Body of pancreas (tissue), 4 donors: Measurements from ENCODE around the gene ROS1. TPM values are rescaled to one million over a fixed set of nuclear protein-coding genes. Genes with fewer than 3 reads are reported as not detected.

Source experiments
- ATAC-seq: fragments of 150-250 bp; one replicate; pipeline ENCODE4 v1.9.1; 2016
- DNase-seq, 4 donors: peaks; one replicate each; pipeline ENCODE4 v3.0.0-alpha.2; 2019
- H3K27ac ChIP-seq, 4 donors: fragments of 200-600 bp; sonication (generic); 1 replicate in 3 of 4; 2 replicates in 1 of 4; pipeline versions ENCODE4 v1.5.1 to v1.6.1; 2016 to 2019; ENCODE audit warnings: mild to moderate bottlenecking in 1 of 4, mixed read lengths in 1 of 4, moderate library complexity in 1 of 4
- H3K27me3 ChIP-seq, 2 donors: fragments of 200-600 bp; sonication (generic); one replicate each; pipeline ENCODE4 v1.6.0; 2016; ENCODE audit warnings: mild to moderate bottlenecking in 1 of 2
- H3K36me3 ChIP-seq, 2 donors: fragments of 200-600 bp; sonication (generic); replicated peaks in 1 of 2; 2 replicates each; pipeline ENCODE4 v1.5.1; 2016; ENCODE audit warnings: low read depth in 2 of 2; ENCODE audit not compliant: insufficient read depth in 1 of 2
- H3K4me1 ChIP-seq: fragments of 200-600 bp; sonication (generic); one replicate; pipeline ENCODE4 v1.6.0; 2016
- H3K4me3 ChIP-seq, 2 donors: fragments of 200-600 bp; sonication (generic); 1 replicate in 1 of 2; 2 replicates in 1 of 2; pipeline ENCODE4 v1.5.1; 2016 to 2019
- H3K9me3 ChIP-seq, 3 donors: fragments of 200-600 bp; sonication (generic); 1 replicate in 2 of 3; 2 replicates in 1 of 3; pipeline ENCODE4 v1.5.1; 2016
- CTCF ChIP-seq, 7 experiments: fragments of 450-650 bp in 4 of 7; fragments of 200-600 bp in 3 of 7; sonication (generic) in 3 of 7; IDR thresholded peaks; one replicate each; pipeline ENCODE4 v1.5.1; 2016 to 2019; ENCODE audit warnings: antibody characterized with exemption in 7 of 7
- POLR2A ChIP-seq, 3 donors: fragments of 450-650 bp; IDR thresholded peaks; one replicate each; pipeline ENCODE4 v1.6.1; 2016; ENCODE audit warnings: antibody characterized with exemption in 3 of 3, mild to moderate bottlenecking in 2 of 3
- WGBS, 2 donors: methylation state at CpG; one replicate each; pipeline ENCODE4 v1.1.5; 2017; 5-methylcytosine and 5-hydroxymethylcytosine counted together
- intact Hi-C: fragments of 100-400 bp; cut with DNase I; formaldehyde crosslinking; loops from one replicate; pipeline ENCODE4 v1.15.1; 2023
- total RNA-seq, 2 donors: library from RNA; depleted of rRNA; stranded (reverse); fragments of >200 nt; gene quantifications; one replicate each; pipeline ENCODE4 v1.1.0, GENCODE V29; 2016

ROS1 gene
- total RNA-seq, 2 donors from 2014 or later, result not detected

DNA sequence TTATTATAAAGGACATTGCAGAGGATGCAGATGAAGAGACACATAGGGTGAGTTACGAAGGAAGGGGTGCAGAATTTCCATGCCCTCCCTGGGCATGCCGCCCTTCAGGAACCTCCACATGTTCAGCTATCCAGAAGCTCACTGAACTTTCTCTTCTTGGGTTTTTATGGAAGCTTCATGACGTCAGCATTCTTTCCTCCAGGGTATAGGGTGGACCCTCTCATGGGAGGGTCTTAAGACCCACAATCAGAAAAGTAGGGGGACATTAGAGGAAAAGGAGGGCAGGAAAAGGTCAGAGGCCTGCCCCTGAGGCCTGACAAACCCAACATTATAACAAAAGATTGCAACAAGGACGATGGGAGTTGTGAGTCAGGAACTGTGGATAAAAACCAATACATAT lies 42.1 kb upstream of the ROS1 start:
- no peak overlapping the region for H3K27ac ChIP-seq
- intact Hi-C loops, result no loop called here
- TF ChIP-seq CTCF (IDR thresholded peaks at IDR 0.05), result no peak
- no peak for TF ChIP-seq POLR2A (IDR thresholded peaks at IDR 0.05)
- H3K4me1 ChIP-seq, result no peaks in the 10 kb centered on the region
- no peak for ATAC-seq
- H3K27me3 ChIP-seq, result no peaks in the 10 kb centered on the region
- WGBS, 2 donors, result 71 to 76% methylated on average over 4 of the region's 4 CpGs
- H3K9me3 ChIP-seq, result no peaks in the 10 kb centered on the region
- H3K4me3 ChIP-seq, result no peak overlapping the region
- H3K36me3 ChIP-seq, result no peaks in the 10 kb centered on the region
- no peak for DNase-seq

GRCh38 chr6:117465691-117466090 lies 39.9 kb upstream of the ROS1 start:
- Histone ChIP-seq H3K4me3 (no peak overlapping the region), H3K36me3 (no peaks in the 10 kb centered on the region), H3K9me3 (no peaks in the 10 kb centered on the region), H3K27ac (no peak overlapping the region), H3K27me3 (no peaks in the 10 kb centered on the region), H3K4me1 (no peaks in the 10 kb centered on the region)
- TF ChIP-seq CTCF (IDR thresholded peaks at IDR 0.05) (no peak), POLR2A (IDR thresholded peaks at IDR 0.05) (no peak)
- no peak for ATAC-seq
- no peak for DNase-seq
- 0 to 17% methylated on average over 1 of the region's 1 CpG for WGBS, 2 donors
- intact Hi-C loops, result no loop called here

GRCh38 chr6:117464700-117465099 lies 39.0 kb upstream of the ROS1 start:
- no peak overlapping the region for H3K4me3 ChIP-seq
- H3K36me3 ChIP-seq, result no peaks in the 10 kb centered on the region
- no peak overlapping the region for H3K27ac ChIP-seq
- no peak for DNase-seq
- no peak for TF ChIP-seq CTCF (IDR thresholded peaks at IDR 0.05)
- ATAC-seq, result no peak
- intact Hi-C loops, result no loop called here
- H3K27me3 ChIP-seq, result no peaks in the 10 kb centered on the region
- no peaks in the 10 kb centered on the region for H3K9me3 ChIP-seq
- 44 to 72% methylated on average over 2 of the region's 2 CpGs for WGBS, 2 donors
- H3K4me1 ChIP-seq, result no peaks in the 10 kb centered on the region

DNA sequence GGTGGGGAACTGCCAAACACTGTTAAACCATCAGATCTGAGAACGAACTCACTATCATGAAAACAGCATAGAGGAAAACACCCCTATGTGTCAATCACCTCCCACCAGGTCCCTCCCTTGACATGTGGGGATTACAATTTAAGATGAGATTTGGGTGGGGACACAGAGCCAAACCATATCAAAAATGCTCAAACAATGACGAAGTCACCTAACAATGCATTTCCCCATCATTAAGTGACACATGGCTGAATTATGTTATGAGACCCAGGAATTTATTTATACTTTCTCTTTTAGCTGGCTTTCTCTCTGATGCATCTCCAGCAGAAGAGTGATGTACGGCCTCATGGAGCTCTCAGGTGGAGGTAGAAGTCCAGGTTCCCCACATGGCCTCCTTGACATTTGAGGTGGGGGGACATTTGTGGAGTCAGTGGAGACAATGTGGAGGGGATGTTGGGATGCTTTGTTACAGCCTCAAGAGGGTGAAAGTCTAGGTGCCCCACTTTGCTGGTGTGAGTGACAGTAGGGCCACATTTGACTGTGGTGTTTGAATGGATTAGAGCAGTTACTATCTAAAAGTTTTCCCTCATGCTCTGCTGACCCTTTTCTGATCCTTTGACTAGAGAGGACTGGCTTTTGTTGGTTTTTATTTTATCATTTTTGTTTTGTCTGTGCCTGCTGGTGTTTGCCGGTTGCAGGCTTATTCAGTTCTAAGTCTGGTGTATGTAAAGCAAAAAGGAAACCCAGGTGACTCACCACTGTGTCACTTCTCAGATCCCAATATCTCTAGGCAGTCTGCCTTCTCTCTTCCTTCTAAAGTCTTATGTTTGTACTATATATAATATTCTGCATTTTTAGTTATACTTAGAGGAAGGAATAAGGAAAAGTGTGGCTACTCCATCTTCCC lies 38.3 kb upstream of the ROS1 start:
- H3K4me3 ChIP-seq, result no peak overlapping the region
- no peak for TF ChIP-seq POLR2A (IDR thresholded peaks at IDR 0.05)
- no peak for TF ChIP-seq CTCF (IDR thresholded peaks at IDR 0.05)
- H3K27ac ChIP-seq, result no peak overlapping the region
- no peak for DNase-seq
- no peaks in the 10 kb centered on the region for H3K9me3 ChIP-seq
- no peaks in the 10 kb centered on the region for H3K27me3 ChIP-seq
- intact Hi-C loops, result no loop called here
- 75 to 80% methylated on average over 4 of the region's 4 CpGs for WGBS, 2 donors
- no peaks in the 10 kb centered on the region for H3K36me3 ChIP-seq
- ATAC-seq, result no peak
- no peaks in the 10 kb centered on the region for H3K4me1 ChIP-seq
